D341Med (cell line): Measurements from ENCODE around the gene SUSD1.
"Not testable (repeated sequence)": the region's sequence is repeated elsewhere in the genome, so short reads cannot be mapped to it uniquely, and the experiment has no call there.

Experiments used
- DNase-seq: peaks from one replicate; pipeline ENCODE4 v3.0.0; 2012; ENCODE audit warnings: low spot score

The SUSD1 gene

DNA sequence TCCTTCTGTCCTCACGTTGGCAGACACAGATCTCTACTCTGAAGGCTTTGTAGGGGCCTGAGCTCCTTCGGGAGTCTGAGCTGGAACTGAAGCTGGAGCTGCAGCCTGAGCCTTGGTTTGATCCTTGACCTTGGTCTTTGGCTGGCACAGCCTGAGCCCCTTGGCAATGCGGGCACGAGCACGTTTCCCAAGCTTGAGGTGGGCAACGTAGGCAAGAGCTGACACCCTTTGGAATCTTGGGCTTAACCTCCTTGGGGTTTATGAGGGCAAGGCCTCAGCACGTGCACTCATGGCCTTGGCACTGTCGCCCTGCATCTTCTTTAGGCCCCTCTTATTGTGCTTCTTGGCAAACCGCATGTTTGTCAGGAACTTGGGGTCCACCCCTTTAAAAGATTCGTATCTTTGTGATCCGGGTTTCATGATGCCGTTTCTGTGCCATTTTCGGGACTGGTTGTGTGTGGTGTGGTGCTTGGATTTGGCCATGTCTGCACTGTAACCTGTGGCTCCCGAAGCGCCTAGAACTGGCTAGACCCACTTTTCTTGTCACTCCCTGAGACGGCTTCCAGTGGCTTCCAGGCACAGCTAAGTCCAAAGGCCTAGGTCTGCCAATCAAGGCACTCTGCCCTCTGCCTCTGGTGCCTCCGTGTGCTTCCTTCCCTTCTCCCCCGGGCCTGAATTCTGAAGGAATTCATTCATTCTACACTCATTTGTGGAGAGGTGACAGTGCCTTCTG, 1.4 kb downstream of the SUSD1 start:
- DNase-seq, result no peak

DNA sequence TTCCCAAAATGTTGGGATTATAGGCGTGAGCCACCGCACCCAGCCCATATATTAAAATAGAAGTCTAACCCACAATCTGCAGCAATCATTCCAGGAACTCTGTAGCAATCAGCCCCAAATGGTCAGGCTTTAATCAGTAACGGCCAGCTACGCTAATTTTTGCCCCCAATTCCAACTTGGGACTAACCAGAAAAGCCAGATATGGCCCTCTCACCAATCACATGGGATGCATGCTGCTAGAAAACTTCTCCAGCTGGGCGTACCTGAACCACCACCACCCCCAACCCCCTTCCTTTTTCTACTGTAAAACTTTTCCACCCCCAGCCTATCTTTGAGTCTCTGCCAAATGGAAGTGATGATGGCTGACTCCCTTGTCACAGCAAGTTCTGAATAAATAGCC, 4.1 kb downstream of the SUSD1 start:
- no peak for DNase-seq

DNA sequence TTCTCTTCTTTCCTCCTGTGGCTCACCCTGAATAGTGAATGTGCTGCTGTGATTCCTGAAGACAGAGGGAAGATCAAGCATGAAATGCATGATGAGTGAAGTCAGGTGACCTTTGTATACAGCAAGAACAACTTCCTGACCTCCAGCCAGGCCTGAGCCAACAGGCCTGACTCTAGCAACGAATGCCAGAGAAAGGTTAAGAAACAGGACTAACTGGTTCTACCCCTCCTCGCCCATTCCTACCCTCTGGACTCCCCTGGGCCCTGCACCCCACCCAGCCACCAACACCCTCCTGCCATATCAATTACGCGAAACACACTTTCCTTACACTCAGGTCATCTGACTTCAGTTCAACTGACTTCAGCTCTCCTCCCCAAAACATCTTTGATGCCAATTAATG, 4.9 kb downstream of the SUSD1 start:
- no peak for DNase-seq

DNA sequence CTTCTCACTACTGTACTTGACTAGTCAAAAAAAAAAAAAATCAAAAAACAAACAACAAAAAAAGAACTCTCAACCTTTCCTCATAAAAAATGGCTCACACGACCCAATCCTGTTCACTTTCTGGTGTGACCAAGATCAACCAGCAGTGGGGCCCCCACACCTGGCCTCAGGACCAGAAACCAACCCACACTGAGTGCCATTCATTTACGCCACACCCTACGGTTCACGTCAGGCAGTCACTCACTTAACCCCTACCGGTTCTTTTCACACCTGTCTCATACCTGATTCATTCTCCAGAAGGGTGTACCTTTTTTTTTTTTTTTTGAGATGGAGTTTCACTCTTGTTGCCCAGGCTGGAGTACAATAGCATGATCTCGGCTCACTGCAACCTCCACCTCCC, 5.7 kb downstream of the SUSD1 start:
- DNase-seq, result no peak

DNA sequence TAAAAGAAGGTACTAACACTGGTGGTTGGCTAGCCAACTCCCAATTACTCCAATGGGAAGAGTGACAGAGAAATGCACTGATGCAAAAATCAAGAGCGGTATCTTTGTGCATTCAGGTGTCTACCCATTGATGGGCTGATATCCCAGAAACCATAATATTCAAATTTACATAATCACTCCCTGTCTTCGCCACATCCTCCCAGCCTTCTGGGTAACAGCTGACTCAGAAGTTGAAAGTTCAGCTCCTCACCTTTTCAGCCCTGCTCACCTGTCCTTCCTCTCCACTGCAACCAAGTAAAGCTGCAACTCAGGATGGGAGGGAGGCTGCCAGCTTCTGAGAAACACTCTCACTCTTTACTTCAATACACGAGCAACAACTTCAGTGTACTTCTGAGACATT, 6.9 kb downstream of the SUSD1 start:
- no peak for DNase-seq

DNA sequence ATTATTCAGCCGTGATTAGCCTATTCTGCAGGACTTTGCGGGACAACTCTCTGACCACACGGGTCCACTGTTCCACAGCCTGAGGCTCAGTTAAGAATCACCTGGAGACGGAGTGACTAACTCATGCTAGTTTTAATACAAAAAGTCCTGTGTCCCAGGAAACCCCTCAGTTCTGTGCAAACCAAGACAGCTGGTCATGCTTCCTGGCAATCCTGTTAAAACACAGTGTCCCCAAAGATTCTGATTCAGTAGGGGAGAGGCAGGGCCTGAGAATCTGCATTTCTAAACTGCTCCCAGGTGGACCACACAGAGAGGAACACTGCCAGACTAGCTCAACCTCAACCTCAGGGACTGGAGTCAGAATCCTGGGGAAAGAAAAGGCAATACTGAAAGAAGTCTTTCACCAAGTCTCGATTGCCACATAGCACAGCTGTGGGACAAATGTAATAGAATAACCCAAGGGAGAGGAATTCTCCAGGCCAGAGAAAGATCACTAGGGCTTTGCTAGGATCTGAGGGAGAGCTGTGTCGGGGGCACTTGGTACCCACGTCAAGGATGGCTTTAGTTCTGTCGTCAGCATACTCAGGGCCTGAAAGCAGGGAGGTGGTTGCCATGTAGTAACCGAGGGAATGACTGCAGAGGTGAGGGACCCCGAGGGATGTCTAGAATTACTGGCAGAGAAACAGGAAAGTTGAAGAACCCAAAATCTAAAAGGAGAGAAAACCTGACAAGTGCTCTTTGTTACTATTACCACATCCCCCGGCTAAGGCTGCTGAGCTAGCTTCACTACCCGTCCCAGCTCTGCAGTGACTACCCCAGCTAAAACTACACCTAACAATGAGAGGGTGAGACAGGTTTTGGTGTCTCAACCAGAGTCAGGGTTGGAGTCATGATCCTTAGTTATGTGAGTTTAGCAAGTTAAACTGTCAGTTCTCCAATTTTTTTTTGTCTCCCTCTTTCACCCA, 8.6 kb downstream of the SUSD1 start:
- DNase-seq, result no peak

DNA sequence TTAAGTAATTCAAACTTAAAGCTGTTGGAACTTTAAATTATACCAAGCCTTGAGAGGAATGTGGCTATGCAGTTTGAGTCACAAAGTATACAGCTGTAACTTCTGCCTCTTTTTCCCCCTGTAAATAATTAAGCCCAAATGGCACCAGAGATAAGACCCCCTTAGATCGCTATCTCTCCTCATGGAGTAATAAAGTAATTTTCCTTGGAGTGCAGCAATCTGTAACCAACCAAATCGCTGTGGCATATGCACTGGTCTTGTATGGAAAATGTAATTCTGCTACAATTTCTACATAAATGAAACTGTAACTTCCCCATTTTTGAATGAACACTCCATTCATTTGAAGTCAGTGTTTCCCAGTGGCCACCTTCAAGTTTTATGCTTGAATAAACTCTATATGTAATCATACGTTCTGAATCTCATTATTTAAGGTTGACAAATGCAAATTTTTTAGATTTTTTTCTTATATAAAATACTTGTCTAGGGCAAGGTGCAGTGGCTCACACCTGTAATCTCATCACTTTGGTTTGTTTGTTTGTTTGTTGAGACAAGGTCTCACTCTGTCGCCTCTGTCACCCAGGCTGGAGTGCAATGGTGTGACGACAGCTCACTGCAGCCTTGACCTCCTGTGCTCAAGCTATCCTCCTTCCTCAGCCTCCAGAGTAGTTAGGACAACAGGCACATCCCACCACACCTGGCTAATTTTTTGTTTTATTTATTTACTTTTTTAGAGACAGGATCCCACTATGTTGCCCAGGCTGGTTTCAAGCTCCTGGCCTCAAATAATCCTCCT, 12.3 kb downstream of the SUSD1 start:
- DNase-seq, result no peak

DNA sequence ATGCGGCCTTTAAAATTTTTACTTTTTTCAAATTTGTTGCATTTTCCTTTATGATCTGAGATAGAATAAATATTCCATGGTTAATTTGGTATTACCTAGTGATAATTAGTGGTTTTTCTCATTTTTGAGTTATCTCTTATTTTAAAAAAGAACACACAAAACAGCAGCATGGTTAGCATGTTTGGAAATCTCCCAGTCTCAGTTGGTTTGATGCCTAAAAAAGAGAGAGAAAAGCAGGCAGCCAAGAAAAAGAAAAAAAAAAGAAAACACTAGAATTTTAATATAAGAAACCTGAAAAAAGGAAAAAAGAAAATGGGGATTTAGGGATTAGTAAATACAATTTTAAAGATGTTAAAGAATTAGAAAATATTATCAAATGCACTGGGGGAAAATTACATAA, 15.3 kb downstream of the SUSD1 start:
- no peak for DNase-seq

DNA sequence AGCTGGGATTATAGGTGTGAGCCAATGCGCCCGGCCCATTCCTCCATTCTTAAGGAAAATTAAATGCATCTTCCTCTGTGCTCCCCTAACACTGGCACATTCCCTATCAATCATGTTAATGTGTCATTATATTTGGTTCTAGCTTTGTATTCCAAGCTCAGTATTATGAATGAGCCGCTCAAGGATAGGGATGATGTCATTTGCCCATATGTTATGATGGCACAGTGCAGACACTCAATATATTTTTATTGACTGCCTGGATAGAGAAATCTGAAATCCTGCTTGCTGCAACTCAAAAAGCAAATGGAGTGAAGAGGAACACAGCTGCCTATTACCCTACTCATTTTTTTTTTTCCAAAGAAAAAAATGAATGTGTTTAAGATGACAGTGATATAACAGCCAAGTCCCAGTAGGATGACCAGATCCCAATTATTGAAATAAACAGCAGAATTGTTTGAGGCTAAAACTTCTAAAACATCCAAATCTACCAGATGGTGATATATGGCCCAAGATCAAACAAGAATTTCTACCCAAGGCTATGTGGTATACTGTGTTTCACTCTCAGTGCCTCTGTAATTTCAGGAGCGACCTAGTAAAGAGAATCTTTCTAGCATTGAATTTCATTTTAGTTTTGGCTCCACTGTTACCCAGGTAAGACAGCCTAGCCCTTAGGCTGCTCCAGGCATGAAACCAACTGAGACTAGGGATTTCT, 16.3 kb downstream of the SUSD1 start:
- DNase-seq, result no peak

DNA sequence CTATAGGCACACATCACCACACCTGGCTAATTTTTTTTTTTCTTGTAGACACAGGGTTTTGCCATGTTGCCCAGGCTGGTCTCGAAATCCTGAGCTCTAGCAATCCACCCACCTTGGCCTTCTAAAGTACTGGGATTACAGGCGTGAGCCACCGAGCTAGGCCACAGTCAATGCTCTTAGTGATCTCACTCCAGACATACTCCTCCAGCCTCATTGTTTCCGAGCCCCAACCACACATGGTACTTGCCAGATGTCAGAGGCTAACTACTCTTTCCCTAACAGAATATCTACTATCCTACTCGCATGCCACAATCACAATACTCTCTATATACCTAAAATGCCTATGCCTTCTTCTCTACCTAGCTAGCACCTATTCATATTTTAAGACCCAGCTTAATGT, 17.1 kb downstream of the SUSD1 start:
- DNase-seq, result no peak

DNA sequence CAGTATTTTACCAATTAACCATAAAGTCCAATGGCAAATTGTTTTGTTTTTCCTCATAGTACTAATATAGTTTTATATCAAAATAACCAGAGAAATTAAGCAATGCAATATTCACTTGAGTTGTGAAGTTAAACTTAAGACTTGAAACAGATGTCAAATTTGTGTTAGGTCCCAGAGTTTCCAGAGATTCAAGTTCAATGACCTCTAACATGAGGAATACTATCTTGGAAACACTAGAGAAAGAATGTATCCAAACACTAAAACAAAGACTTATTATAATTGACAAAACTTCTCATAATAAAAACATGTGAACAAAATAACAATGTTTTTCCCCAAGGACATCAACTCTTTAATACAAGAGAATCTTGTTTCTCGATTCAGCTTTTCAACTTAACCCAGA, 18.0 kb downstream of the SUSD1 start:
- DNase-seq, result no peak

DNA sequence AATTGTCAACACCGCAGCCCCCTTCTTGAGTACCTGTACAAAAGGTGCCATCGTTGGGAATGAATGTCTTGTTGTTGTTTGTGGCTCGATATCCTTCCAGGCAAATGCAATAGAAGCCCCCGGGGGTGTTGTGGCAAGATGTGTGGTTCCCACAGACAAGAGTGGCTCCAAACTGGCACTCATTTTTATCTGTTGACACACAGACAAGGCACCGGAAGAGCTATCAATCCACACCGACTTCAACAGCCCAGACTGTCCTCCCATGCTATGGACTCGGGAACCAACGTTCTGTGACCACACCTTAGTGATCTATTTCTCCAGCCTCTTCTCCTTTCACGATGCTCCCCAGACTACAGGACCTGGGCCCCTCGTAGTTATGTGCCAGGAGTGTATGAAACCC, 25.9 kb downstream of the SUSD1 start:
- DNase-seq, result no peak

DNA sequence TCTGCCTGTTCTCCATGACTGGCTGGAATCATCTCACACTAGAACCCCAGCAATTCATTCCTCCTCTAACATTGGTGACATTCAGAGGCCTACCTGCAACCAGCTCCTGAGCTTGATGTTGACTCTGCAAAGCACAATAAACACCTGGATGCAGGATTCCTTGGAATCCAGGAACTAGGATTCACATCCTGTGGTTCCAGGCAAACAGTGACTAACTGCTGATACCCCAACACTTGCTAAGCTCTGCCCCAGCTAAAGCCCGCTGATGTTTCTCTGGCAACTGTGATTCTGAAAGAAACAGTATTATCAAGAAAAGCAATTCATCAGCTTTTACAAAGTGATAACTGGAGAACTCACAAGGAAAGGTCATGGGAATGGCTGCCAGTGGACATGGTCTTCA, 29.2 kb downstream of the SUSD1 start:
- DNase-seq, result no peak

DNA sequence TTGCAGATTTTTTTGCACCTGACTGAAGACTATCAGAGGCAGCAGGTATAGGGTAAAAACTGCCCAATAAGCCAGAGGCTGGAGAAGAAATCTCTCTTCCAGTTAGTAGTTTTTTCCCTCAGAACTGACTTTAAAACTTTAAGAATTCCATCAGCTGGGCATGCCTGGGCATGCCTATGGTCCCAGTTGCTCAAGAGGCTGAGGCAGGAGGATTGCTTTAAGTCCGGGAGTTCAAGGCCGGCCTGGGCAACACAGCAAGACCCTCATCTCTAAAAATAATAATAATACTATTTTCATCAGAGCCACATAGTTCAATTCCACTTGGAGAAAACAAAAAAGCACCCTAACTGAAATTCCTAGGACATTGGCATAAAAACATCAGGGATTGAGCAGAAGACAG, 30.3 kb downstream of the SUSD1 start:
- no peak for DNase-seq

DNA sequence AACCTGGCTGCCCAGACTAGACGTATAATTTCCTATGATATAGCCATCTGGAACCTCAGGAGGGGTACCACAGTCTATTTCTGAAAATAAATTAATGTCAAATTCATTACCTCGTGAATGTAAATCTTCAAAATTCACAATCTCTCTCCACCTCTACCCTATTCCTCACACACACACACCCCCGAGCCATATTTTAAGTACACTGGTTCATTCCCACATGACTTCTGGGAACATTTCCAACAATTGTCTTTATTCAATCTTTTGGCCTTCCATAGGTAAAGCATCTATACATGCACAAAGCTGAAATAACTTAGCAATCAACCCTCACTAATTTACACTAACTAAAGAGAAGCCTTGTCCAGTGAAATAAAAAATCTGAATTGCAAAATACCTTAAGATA, 32.7 kb downstream of the SUSD1 start:
- DNase-seq, result no peak

DNA sequence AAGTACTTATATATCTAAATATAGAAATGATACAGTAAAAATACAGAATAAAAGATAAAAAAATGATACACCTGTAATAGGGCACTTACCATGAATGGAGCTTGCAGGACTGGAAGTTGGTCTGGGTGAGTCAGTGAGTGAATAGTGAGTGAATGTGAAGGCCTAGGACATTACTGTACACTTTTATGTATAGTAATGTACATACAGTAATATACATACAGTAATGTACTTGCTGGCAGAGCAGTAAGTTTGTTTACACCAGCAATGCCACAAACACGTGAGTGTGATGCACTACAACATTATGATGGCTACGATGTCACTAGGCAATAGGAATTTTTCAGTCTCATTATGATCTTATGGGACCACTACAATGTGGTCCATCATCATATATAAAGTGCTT, 34.2 kb downstream of the SUSD1 start:
- DNase-seq, result no peak

DNA sequence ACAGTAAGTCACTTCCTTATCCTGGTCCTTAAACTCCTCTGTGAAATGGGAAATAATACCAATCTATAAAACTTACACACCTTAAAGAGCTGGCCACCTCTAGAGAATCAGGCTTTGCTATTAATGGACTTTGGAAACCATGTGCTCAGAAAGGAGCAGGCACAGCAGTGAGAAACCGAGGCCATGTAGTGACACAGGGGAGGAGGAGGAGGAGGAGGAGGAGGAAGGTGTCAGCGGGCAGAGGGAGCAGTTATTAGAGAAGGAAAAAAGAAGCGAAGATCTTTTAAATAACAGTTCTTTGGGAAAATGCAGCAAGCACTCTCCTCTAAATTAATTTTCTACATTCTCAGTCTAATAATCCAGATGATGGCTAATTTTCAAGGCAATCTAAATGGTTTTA, 38.0 kb downstream of the SUSD1 start:
- no peak for DNase-seq

DNA sequence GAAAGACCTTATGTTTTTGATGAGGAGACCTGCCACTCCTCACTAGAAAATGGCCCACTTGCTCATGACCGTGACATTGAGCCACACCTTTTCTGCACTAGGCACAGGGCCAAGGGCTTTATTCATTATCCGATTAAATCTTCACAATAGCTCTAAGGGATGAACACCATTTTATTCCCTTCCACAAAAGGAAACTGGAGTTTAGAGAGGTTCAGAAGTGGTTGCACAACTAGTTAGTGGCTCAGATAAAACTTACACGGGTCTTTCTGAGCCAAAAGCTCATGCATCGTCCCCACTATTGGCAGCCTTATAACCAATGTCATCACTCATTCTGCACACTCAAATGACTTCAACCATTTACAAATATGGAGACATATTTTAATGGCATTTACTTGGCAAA, 39.4 kb downstream of the SUSD1 start:
- peak; percentile 64 for DNase-seq

DNA sequence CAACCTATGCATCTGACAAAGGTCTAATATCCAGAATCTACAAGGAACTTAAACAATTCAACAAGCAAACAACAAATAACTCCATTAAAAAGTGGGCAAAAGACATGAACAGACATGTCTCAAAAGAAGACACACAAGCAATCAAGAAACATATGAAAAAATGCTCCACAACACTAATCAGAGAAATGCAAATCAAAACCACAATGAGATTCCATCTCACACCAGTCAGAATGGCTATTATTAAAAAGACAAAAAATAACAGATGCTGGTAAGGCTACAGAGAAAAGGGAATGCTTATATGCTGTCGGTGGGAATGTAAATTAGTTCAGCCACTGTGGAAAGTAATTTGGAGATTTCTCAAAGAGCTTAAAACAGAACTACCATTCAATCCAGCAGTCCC, 41.3 kb downstream of the SUSD1 start:
- DNase-seq, result not testable (repeated sequence)

DNA sequence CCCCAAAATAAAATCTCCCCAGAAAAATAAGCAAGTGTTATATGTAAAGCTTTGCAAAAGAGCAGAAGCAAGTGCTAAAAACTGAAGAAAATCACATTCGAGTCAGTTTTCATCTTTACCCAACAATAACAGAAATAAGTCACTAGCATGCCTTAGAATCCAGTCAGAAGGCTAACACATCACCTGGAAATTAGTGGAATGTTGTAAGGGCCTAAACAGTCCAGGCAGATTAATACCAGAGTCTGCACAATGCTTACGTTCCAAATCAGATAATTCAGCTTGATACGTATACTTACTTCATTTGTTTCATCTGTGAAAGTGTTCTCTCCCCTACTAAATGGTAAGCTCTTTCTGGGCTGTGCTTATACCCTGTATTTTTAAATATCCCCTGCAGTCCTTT, 42.7 kb downstream of the SUSD1 start:
- DNase-seq, result no peak

DNA sequence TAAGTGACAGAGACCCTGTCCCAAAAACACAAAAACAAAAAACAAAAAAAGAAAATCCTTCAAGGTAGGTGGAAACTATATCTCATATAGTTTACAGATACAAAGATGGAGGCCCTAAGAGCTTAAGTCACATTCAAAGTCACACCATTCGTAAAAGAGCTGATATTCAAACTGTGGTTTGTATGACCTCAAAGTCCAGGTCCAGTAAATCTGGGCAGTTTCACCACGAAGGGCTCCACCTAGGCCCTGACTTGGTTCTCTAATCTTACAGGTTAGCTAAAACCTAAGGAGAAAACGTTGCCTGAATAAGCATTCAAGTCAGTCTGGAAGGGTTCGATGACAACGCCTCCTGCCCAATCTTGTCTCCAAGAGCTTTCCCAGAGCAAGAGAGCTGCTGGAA, 44.1 kb downstream of the SUSD1 start:
- no peak for DNase-seq

DNA sequence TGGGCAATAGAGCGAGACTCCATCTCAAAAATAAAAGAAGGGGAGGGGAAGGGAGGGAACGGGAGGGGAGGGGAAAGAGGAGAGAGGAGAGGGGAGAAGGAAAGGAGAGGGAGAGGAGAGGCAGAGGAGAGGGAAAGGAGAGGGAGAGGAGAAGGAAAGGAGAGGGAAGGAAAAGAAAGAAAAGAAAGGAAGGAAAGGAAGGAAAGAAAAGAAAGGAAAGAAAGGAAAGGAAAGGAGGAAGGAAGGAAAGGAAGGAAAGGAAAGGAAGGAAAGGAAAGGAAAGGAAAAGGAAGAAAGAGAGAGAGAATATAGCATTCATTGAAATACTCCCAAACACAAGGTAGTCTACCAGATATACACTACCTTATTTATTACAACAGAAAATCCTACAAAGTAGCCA, 44.8 kb downstream of the SUSD1 start:
- no peak for DNase-seq
